GM23338 (cell line): ENCODE measurements around the gene KCNA3. TPM values are rescaled to one million over a fixed set of nuclear protein-coding genes. Genes with fewer than 3 reads are reported as not detected.

Experiments used
- ATAC-seq: fragments of 200-7000 bp; cut with Tn5 transposase; 3 replicates; pipeline ENCODE4 v1.9.1; 2020
- DNase-seq: peaks from one replicate; pipeline ENCODE4 v3.0.0-alpha.2; 2015; ENCODE audit warnings: low spot score
- H2AFZ ChIP-seq: fragments of 200-600 bp; sonication (generic); 2 replicates; pipeline ENCODE4 v1.8.0; 2016; ENCODE audit warnings: antibody characterized with exemption, mild to moderate bottlenecking, moderate library complexity
- H3F3A ChIP-seq: fragments of 200-600 bp; sonication (generic); replicated peaks from 2 replicates; pipeline ENCODE4 v1.8.0; 2017; ENCODE audit warnings: antibody characterized with exemption, mixed run types, low read depth
- H3K27ac ChIP-seq: fragments of 200-600 bp; sonication (generic); 2 replicates; pipeline ENCODE4 v1.6.1; 2016; ENCODE audit warnings: low read depth
- H3K27me3 ChIP-seq: fragments of 200-600 bp; sonication (generic); 2 replicates; pipeline ENCODE4 v1.8.0; 2016; ENCODE audit warnings: mild to moderate bottlenecking, mixed run types, moderate library complexity; ENCODE audit not compliant: insufficient read depth
- H3K36me3 ChIP-seq: fragments of 200-600 bp; sonication (generic); 2 replicates; pipeline ENCODE4 v1.8.0; 2016; ENCODE audit warnings: mild to moderate bottlenecking; ENCODE audit not compliant: insufficient read depth
- H3K4me1 ChIP-seq: fragments of 200-600 bp; sonication (generic); 2 replicates; pipeline ENCODE4 v1.8.0; 2016; ENCODE audit warnings: mild to moderate bottlenecking, moderate library complexity; ENCODE audit not compliant: insufficient read depth
- H3K4me2 ChIP-seq: fragments of 200-600 bp; sonication (generic); 2 replicates; pipeline ENCODE4 v1.7.1; 2017; ENCODE audit warnings: mixed run types
- H3K4me3 ChIP-seq: fragments of 200-600 bp; sonication (generic); 2 replicates; pipeline ENCODE4 v1.6.1; 2016; ENCODE audit warnings: mixed run types
- H3K79me2 ChIP-seq: fragments of 200-600 bp; sonication (generic); replicated peaks from 2 replicates; pipeline ENCODE4 v1.8.0; 2017; ENCODE audit warnings: mild to moderate bottlenecking; ENCODE audit not compliant: insufficient read depth
- H3K9me2 ChIP-seq: fragments of 200-600 bp; sonication (generic); 2 replicates; pipeline ENCODE4 v1.8.0; 2017; ENCODE audit not compliant: insufficient read depth
- H4K20me1 ChIP-seq: fragments of 200-600 bp; sonication (generic); replicated peaks from 2 replicates; pipeline ENCODE4 v1.8.0; 2017; ENCODE audit warnings: mild to moderate bottlenecking; ENCODE audit not compliant: insufficient read depth
- H3K27ac Mint-ChIP-seq: 2 replicates; pipeline ENCODE4 v1.8.0; 2020; ENCODE audit warnings: inconsistent platforms, mild to moderate bottlenecking, moderate library complexity, mixed read lengths
- H3K27me3 Mint-ChIP-seq: 3 replicates; pipeline ENCODE4 v1.8.0; 2022; ENCODE audit warnings: low read depth, mild to moderate bottlenecking, moderate library complexity, mixed read lengths, inconsistent platforms; ENCODE audit not compliant: insufficient read depth, poor library complexity
- H3K36me3 Mint-ChIP-seq: 3 replicates; pipeline ENCODE4 v1.8.0; 2021; ENCODE audit warnings: low read depth, mild to moderate bottlenecking, inconsistent platforms, moderate library complexity, mixed read lengths
- H3K4me1 Mint-ChIP-seq: 3 replicates; pipeline ENCODE4 v1.8.0; 2020; ENCODE audit warnings: mild to moderate bottlenecking, inconsistent platforms, mixed read lengths
- H3K4me3 Mint-ChIP-seq: 3 replicates; pipeline ENCODE4 v1.8.0; 2021; ENCODE audit warnings: moderate library complexity, mild to moderate bottlenecking, inconsistent platforms, mixed read lengths
- H3K9me3 Mint-ChIP-seq: 3 replicates; pipeline ENCODE4 v1.8.0; 2020; ENCODE audit warnings: moderate library complexity, mild to moderate bottlenecking, inconsistent platforms, mixed read lengths
- CREB1 ChIP-seq: fragments of 250-450 bp; sonication (Bioruptor Pico); IDR thresholded peaks from 2 replicates; pipeline ENCODE4 v1.5.0; 2020; ENCODE audit warnings: low read depth, mild to moderate bottlenecking, moderate library complexity
- ETS1 ChIP-seq: IDR thresholded peaks from 2 replicates; pipeline ENCODE4 v1.6.1; 2016; ENCODE audit warnings: antibody characterized with exemption
- EZH2phosphoT487 ChIP-seq: fragments of 200-600 bp; sonication (generic); IDR thresholded peaks from one replicate; pipeline ENCODE4 v1.8.1; 2018; ENCODE audit warnings: antibody characterized with exemption; ENCODE audit not compliant: unreplicated experiment
- JUNB ChIP-seq: IDR thresholded peaks from one replicate; pipeline ENCODE4 v1.6.1; 2016; ENCODE audit warnings: antibody characterized with exemption; ENCODE audit not compliant: unreplicated experiment
- NANOG ChIP-seq: IDR thresholded peaks from 2 replicates; pipeline ENCODE4 v1.6.1; 2016; ENCODE audit warnings: antibody characterized with exemption, borderline replicate concordance
- POLR2AphosphoS5 ChIP-seq: IDR thresholded peaks from 2 replicates; pipeline ENCODE4 v1.6.1; 2016; ENCODE audit warnings: antibody characterized with exemption, low read depth
- ZNF114 ChIP-seq: fragments of 250-450 bp; sonication (Bioruptor Pico); IDR thresholded peaks from 2 replicates; pipeline ENCODE4 v1.5.0; 2020; ENCODE audit warnings: mild to moderate bottlenecking, moderate library complexity
- ZNF331 ChIP-seq: fragments of 250-450 bp; sonication (Bioruptor Pico); IDR thresholded peaks from 2 replicates; pipeline ENCODE4 v1.5.0; 2020; ENCODE audit warnings: low read depth, mild to moderate bottlenecking, moderate library complexity
- ZNF462 ChIP-seq: fragments of 250-450 bp; sonication (Bioruptor Pico); IDR thresholded peaks from 2 replicates; pipeline ENCODE4 v1.5.0; 2020; ENCODE audit warnings: mild to moderate bottlenecking, moderate library complexity
- polyA plus RNA-seq: library from polyadenylated mRNA; unstranded; fragments of >200 nt; fragmentation: Nextera tagmentation; extraction: Ambion mirVana; gene quantifications from 2 replicates; pipeline ENCODE4 v1.2.1, GENCODE V29; 2016
- total RNA-seq: library from RNA; depleted of rRNA; stranded (reverse); fragments of >200 nt; shearing (Covaris generic); gene quantifications from 2 replicates; pipeline ENCODE4 v1.2.3, GENCODE V29; 2014
- TF ChIP-seq, protein P1 (sequence below), 2 experiments: fragments of 200-600 bp in 1 of 2; sonication (generic) in 1 of 2; conservative IDR thresholded peaks; 2 replicates each; pipeline versions ENCODE4 v1.5.1 to v1.6.1; 2016 to 2017; ENCODE audit warnings: antibody characterized with exemption in 2 of 2, low read depth in 2 of 2, mild to moderate bottlenecking in 2 of 2, moderate library complexity in 1 of 2

KCNA3 gene
- total and polyA plus RNA-seq, 2 experiments from 2014 or later: 0.32 to 4.2 TPM

- TF ChIP-seq, protein P1, sequence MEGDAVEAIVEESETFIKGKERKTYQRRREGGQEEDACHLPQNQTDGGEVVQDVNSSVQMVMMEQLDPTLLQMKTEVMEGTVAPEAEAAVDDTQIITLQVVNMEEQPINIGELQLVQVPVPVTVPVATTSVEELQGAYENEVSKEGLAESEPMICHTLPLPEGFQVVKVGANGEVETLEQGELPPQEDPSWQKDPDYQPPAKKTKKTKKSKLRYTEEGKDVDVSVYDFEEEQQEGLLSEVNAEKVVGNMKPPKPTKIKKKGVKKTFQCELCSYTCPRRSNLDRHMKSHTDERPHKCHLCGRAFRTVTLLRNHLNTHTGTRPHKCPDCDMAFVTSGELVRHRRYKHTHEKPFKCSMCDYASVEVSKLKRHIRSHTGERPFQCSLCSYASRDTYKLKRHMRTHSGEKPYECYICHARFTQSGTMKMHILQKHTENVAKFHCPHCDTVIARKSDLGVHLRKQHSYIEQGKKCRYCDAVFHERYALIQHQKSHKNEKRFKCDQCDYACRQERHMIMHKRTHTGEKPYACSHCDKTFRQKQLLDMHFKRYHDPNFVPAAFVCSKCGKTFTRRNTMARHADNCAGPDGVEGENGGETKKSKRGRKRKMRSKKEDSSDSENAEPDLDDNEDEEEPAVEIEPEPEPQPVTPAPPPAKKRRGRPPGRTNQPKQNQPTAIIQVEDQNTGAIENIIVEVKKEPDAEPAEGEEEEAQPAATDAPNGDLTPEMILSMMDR (conservative IDR thresholded peaks at IDR 0.05; ENCODE audit: low read depth in 2 of 2): no peak
Observed at GRCh38 chr1:110634086-110634454, 40.7 kb downstream of the KCNA3 start (continued).

DNA sequence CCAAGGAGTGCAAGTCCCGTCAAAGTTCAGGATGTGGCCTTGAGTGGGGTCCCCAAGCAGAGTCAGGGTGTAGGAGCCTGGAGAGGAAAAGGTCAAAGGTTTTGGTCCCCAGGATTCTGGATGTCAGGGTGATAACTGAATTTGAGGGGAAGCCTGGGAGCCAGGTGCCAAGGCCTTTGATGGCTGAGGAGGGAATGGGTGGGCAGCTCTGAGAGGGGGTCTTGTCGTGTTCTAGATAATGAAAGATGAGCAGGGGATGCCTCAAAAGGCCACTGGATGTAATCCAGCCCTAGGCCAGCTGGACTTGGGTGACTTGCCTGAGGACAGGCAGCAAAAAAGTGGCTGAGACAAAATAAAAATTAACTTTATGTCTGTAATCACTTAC lies 41.1 kb downstream of the KCNA3 start:
- H4K20me1 ChIP-seq: no peaks in the 10 kb centered on the region
- no peak overlapping the region for H3K4me2 ChIP-seq
- no peak overlapping the region for H3K4me3 Mint-ChIP-seq
- no peak for ATAC-seq
- 0 out of 2 replicates have a peak, but pooled peaks cover 3% of the 10 kb centered on the region for H3K27me3 ChIP-seq
- no peaks in the 10 kb centered on the region for H3K4me1 ChIP-seq
- H3K4me3 ChIP-seq: no peak overlapping the region
- no peaks in the 10 kb centered on the region for H3F3A ChIP-seq
- H3K79me2 ChIP-seq: no peaks in the 10 kb centered on the region
- no peaks in the 10 kb centered on the region for H3K36me3 ChIP-seq
- no peak for TF ChIP-seq POLR2AphosphoS5
- no peak for TF ChIP-seq CREB1 (CRISPR knock-in tag)
- no peak for TF ChIP-seq ZNF462 (CRISPR knock-in tag)
- TF ChIP-seq ZNF114: no peak
- TF ChIP-seq NANOG: no peak
- TF ChIP-seq ETS1: no peak
- TF ChIP-seq EZH2phosphoT487: no peak
- TF ChIP-seq ZNF331 (CRISPR knock-in tag): no peak
- TF ChIP-seq, protein P1 (conservative IDR thresholded peaks at IDR 0.05; ENCODE audit: low read depth in 2 of 2): no peak
- TF ChIP-seq JUNB: no peak
- no peak overlapping the region for H3K27ac Mint-ChIP-seq
- H3K9me2 ChIP-seq: no peaks in the 10 kb centered on the region
- no peak for DNase-seq
- no peak overlapping the region for H3K27ac ChIP-seq
- H3K9me3 Mint-ChIP-seq: no peaks in the 10 kb centered on the region
- H3K36me3 Mint-ChIP-seq: no peaks in the 10 kb centered on the region
- peaks cover 3% of the 10 kb centered on the region for H3K27me3 Mint-ChIP-seq
- no peaks in the 10 kb centered on the region for H3K4me1 Mint-ChIP-seq
- H2AFZ ChIP-seq: no peak overlapping the region
